SK-N-SH (cell line): ENCODE data around the gene G2E3.

Experiments used
- CHD2 ChIP-seq: fragments of 150-350 bp; IDR thresholded peaks from 2 replicates; pipeline ENCODE4 v1.6.1; 2018; ENCODE audit warnings: low read length; ENCODE audit not compliant: partially characterized antibody
- EP300 ChIP-seq, 2 experiments: IDR thresholded peaks; 2 replicates each; pipeline versions ENCODE4 v1.4.0 to v1.6.1; 2012; ENCODE audit warnings: borderline replicate concordance in 1 of 2, low read depth in 1 of 2, low read length in 1 of 2
- FOXJ3 ChIP-seq: sonication (generic); formaldehyde crosslinking; IDR thresholded peaks from 2 replicates; pipeline ENCODE4 v1.5.1; 2020; ENCODE audit warnings: mild to moderate bottlenecking, missing genetic modification reagents
- GATA2 ChIP-seq: sonication (generic); formaldehyde crosslinking; IDR thresholded peaks from 2 replicates; pipeline ENCODE4 v1.5.0; 2020; ENCODE audit warnings: mild to moderate bottlenecking, missing genetic modification reagents
- MEF2A ChIP-seq: IDR thresholded peaks from 2 replicates; pipeline ENCODE4 v1.4.0; 2012; ENCODE audit warnings: low read depth, borderline replicate concordance
- POLR2AphosphoS5 ChIP-seq: IDR thresholded peaks from 2 replicates; pipeline ENCODE4 v1.6.1; 2012; ENCODE audit warnings: low read depth, low read length
- RCOR1 ChIP-seq: fragments of 150-350 bp; IDR thresholded peaks from 2 replicates; pipeline ENCODE4 v1.6.1; 2017; ENCODE audit warnings: antibody characterized with exemption, low read length
- TEAD4 ChIP-seq: IDR thresholded peaks from 2 replicates; pipeline ENCODE4 v1.4.0; 2012; ENCODE audit warnings: mild to moderate bottlenecking, borderline replicate concordance; ENCODE audit not compliant: insufficient read depth
- TF ChIP-seq, protein P1 (sequence below): fragments of 200-600 bp; sonication (generic); IDR thresholded peaks from 2 replicates; pipeline ENCODE4 v1.6.1; 2017; ENCODE audit warnings: antibody characterized with exemption, mild to moderate bottlenecking, moderate library complexity
- TF ChIP-seq, protein P2 (sequence below): IDR thresholded peaks from 2 replicates; pipeline ENCODE4 v1.4.0; 2012; ENCODE audit warnings: low read depth, borderline replicate concordance
- TF ChIP-seq, protein P3 (sequence below): fragments of 150-350 bp; IDR thresholded peaks from 2 replicates; pipeline ENCODE4 v1.6.1; 2017; ENCODE audit warnings: antibody characterized with exemption, low read length, low read depth, borderline replicate concordance
- TF ChIP-seq, protein P4 (sequence below): IDR thresholded peaks from 2 replicates; pipeline ENCODE4 v1.6.1; 2012; ENCODE audit warnings: mild to moderate bottlenecking, low read depth, low read length, moderate library complexity

DNA sequence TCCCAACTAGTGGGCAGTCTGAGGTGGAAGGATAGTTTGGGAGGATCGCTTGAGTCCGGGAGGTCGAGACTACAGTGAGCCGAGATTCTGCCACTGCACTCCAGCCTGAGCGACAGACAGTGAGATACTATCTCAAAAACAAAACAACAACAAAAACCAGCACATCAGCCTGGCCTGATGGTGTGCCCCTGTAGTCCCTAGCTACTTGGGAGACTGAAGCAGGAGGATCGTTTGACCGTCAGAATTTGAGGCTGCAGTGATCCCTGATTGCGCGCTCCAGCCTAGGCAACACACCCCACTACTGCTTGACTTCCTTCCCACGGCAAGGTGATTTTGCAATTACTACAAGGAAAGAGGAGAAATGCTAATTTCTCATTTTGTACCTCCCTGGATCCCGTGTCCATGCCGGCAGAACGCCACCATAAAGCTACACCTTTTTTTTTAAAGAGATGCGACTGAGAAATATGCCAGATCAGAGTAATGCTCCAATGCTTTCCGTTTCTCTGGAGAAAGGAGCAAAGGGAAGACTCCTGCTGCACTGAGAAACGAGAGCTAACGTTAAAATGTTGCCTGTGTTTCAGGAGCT lies 62.5 kb downstream of the G2E3 start:
- TF ChIP-seq, protein P1, sequence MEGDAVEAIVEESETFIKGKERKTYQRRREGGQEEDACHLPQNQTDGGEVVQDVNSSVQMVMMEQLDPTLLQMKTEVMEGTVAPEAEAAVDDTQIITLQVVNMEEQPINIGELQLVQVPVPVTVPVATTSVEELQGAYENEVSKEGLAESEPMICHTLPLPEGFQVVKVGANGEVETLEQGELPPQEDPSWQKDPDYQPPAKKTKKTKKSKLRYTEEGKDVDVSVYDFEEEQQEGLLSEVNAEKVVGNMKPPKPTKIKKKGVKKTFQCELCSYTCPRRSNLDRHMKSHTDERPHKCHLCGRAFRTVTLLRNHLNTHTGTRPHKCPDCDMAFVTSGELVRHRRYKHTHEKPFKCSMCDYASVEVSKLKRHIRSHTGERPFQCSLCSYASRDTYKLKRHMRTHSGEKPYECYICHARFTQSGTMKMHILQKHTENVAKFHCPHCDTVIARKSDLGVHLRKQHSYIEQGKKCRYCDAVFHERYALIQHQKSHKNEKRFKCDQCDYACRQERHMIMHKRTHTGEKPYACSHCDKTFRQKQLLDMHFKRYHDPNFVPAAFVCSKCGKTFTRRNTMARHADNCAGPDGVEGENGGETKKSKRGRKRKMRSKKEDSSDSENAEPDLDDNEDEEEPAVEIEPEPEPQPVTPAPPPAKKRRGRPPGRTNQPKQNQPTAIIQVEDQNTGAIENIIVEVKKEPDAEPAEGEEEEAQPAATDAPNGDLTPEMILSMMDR: no peak
- TF ChIP-seq POLR2AphosphoS5 (no peak), EP300 (IDR thresholded peaks at IDR 0.05; ENCODE audit: borderline replicate concordance in 1 of 2, low read depth in 1 of 2, low read length in 1 of 2) (no peak), FOXJ3 (no peak), CHD2 (no peak), RCOR1 (no peak), MEF2A (no peak), TEAD4 (no peak), GATA2 (CRISPR knock-in tag) (peak; percentile 44)
- TF ChIP-seq, protein P2, sequence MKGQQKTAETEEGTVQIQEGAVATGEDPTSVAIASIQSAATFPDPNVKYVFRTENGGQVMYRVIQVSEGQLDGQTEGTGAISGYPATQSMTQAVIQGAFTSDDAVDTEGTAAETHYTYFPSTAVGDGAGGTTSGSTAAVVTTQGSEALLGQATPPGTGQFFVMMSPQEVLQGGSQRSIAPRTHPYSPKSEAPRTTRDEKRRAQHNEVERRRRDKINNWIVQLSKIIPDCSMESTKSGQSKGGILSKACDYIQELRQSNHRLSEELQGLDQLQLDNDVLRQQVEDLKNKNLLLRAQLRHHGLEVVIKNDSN: no peak
- TF ChIP-seq, protein P3, sequence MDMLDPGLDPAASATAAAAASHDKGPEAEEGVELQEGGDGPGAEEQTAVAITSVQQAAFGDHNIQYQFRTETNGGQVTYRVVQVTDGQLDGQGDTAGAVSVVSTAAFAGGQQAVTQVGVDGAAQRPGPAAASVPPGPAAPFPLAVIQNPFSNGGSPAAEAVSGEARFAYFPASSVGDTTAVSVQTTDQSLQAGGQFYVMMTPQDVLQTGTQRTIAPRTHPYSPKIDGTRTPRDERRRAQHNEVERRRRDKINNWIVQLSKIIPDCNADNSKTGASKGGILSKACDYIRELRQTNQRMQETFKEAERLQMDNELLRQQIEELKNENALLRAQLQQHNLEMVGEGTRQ: no peak
- TF ChIP-seq, protein P4, sequence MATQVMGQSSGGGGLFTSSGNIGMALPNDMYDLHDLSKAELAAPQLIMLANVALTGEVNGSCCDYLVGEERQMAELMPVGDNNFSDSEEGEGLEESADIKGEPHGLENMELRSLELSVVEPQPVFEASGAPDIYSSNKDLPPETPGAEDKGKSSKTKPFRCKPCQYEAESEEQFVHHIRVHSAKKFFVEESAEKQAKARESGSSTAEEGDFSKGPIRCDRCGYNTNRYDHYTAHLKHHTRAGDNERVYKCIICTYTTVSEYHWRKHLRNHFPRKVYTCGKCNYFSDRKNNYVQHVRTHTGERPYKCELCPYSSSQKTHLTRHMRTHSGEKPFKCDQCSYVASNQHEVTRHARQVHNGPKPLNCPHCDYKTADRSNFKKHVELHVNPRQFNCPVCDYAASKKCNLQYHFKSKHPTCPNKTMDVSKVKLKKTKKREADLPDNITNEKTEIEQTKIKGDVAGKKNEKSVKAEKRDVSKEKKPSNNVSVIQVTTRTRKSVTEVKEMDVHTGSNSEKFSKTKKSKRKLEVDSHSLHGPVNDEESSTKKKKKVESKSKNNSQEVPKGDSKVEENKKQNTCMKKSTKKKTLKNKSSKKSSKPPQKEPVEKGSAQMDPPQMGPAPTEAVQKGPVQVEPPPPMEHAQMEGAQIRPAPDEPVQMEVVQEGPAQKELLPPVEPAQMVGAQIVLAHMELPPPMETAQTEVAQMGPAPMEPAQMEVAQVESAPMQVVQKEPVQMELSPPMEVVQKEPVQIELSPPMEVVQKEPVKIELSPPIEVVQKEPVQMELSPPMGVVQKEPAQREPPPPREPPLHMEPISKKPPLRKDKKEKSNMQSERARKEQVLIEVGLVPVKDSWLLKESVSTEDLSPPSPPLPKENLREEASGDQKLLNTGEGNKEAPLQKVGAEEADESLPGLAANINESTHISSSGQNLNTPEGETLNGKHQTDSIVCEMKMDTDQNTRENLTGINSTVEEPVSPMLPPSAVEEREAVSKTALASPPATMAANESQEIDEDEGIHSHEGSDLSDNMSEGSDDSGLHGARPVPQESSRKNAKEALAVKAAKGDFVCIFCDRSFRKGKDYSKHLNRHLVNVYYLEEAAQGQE: no peak
